Measurements from ENCODE around the gene SLF1.

Gene SLF1

GRCh38 chr5:94711785-94712184 lies 93.3 kb downstream of the SLF1 start:
- DNase-seq (ENCODE audit: low read depth, low spot score), result no peak

GRCh38 chr5:94715768-94716167 lies 97.3 kb downstream of the SLF1 start:
- no peak for DNase-seq (ENCODE audit: low read depth, low spot score)

GRCh38 chr5:94725142-94725541 lies 106.7 kb downstream of the SLF1 start:
- no peak for DNase-seq (ENCODE audit: low read depth, low spot score)

- no peak for DNase-seq (ENCODE audit: low read depth, low spot score)
Measured at GRCh38 chr5:94731471-94731870, 113.0 kb downstream of the SLF1 start.

GRCh38 chr5:94736498-94736897 lies 118.0 kb downstream of the SLF1 start:
- DNase-seq (ENCODE audit: low read depth, low spot score), result no peak

GRCh38 chr5:94740286-94740685 lies 121.8 kb downstream of the SLF1 start:
- no peak for DNase-seq (ENCODE audit: low read depth, low spot score)

GRCh38 chr5:94742852-94743251 lies 124.4 kb downstream of the SLF1 start:
- no peak for DNase-seq (ENCODE audit: low read depth, low spot score)

- DNase-seq (ENCODE audit: low read depth, low spot score), result no peak
Measured at GRCh38 chr5:94744906-94745305, 126.4 kb downstream of the SLF1 start.

- DNase-seq (ENCODE audit: low read depth, low spot score), result no peak
Measured at GRCh38 chr5:94745786-94746730, 127.6 kb downstream of the SLF1 start.

GRCh38 chr5:94746731-94747124 lies 128.3 kb downstream of the SLF1 start:
- no peak for DNase-seq (ENCODE audit: low read depth, low spot score)
